NT2/D1 (cell line): Measurements from ENCODE around the gene PIGK.

Experiments used
- YY1 ChIP-seq: IDR thresholded peaks from 2 replicates; pipeline ENCODE4 v1.6.1; 2011; ENCODE audit not compliant: insufficient read length, insufficient read depth
- ZNF274 ChIP-seq: IDR thresholded peaks from 2 replicates; pipeline ENCODE4 v1.6.1; 2011; ENCODE audit warnings: mild to moderate bottlenecking, low read depth, low read length

- TF ChIP-seq YY1 (no peak), ZNF274 (no peak)
Observed at GRCh38 chr1:77182083-77182482, 37.1 kb downstream of the PIGK start.
